Nephron progenitor cell (in vitro differentiated cells): ENCODE results near the gene NAALADL2.
"Not testable (repeated sequence)": the region's sequence is repeated elsewhere in the genome, so short reads cannot be mapped to it uniquely, and the experiment has no call there.

ENCODE experiments used
- DNase-seq: peaks from one replicate; pipeline ENCODE4 v3.0.0; 2021
- H3K27ac Mint-ChIP-seq: 2 replicates; pipeline ENCODE4 v1.8.0; 2021; ENCODE audit warnings: mild to moderate bottlenecking, moderate library complexity, mixed read lengths
- H3K27me3 Mint-ChIP-seq: 2 replicates; pipeline ENCODE4 v1.8.0; 2021; ENCODE audit warnings: mild to moderate bottlenecking, low read depth, mixed read lengths; ENCODE audit not compliant: poor library complexity
- H3K36me3 Mint-ChIP-seq: 2 replicates; pipeline ENCODE4 v1.8.0; 2021; ENCODE audit warnings: low read depth, mixed read lengths
- H3K4me1 Mint-ChIP-seq: 2 replicates; pipeline ENCODE4 v1.8.0; 2021; ENCODE audit warnings: mixed read lengths
- H3K4me3 Mint-ChIP-seq: 2 replicates; pipeline ENCODE4 v1.8.0; 2021; ENCODE audit warnings: mild to moderate bottlenecking, moderate library complexity, mixed read lengths
- H3K9me3 Mint-ChIP-seq: 2 replicates; pipeline ENCODE4 v1.8.0; 2021; ENCODE audit warnings: mild to moderate bottlenecking, moderate library complexity, mixed read lengths
- CTCF ChIP-seq: fragments of 200-600 bp; sonication (generic); IDR thresholded peaks from 2 replicates; pipeline ENCODE4 v1.5.0; 2021; ENCODE audit warnings: antibody characterized with exemption

Gene NAALADL2

DNA sequence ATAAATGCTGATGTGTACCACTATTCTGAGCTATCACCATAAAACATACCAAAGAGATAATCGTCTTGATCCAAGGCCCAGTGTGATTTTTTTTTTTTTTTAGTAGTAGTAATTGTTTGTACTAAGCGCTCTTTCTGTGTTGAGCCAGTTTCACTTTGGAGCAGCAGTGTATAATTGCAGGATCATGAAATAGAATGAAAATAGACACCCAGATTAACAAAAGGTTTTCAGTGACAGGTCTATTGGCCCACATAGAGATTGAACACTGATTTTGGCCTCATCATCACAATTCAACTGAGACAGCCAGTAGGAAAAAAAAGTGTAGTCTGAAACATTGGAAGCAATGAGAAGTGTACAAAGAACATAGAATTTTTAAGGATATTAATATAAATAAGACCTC lies 749.8 kb downstream of the NAALADL2 start:
- no peak overlapping the region for H3K4me3 Mint-ChIP-seq

GRCh38 chr3:175612487-175613196 lies 753.5 kb downstream of the NAALADL2 start:
- Mint-ChIP-seq H3K4me1 (no peaks in the 10 kb centered on the region), H3K27ac (no peak overlapping the region), H3K27me3 (no peaks in the 10 kb centered on the region), H3K36me3 (no peaks in the 10 kb centered on the region), H3K9me3 (no peaks in the 10 kb centered on the region), H3K4me3 (no peak overlapping the region)
- DNase-seq, result no peak
- no peak for TF ChIP-seq CTCF

More for the DNA sequence above, 749.8 kb downstream of the NAALADL2 start:
- Mint-ChIP-seq H3K27ac (no peak overlapping the region), H3K4me1 (no peaks in the 10 kb centered on the region), H3K27me3 (no peaks in the 10 kb centered on the region), H3K9me3 (no peaks in the 10 kb centered on the region), H3K36me3 (no peaks in the 10 kb centered on the region)
- no peak for DNase-seq
- no peak for TF ChIP-seq CTCF

DNA sequence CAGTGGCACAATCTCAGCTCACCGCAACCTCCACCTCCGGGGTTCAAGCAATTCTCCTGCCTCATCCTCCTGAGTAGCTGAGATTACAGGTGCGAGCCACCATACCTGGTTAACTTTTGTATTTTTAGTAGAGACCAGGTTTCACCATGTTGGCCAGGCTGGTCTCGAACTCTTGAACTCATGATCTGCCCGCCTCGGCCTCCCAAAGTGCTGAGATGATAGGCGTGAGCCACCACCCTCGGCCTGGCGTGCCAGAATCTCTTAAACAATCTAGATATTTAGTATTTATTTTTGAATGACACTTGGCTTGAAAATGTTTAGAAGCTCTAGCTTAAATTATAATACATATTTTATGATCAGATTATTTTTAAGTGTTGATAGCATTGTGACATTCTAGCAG lies 755.0 kb downstream of the NAALADL2 start:
- H3K4me1 Mint-ChIP-seq, DNase-seq, H3K4me3 Mint-ChIP-seq, H3K27ac Mint-ChIP-seq, H3K27me3 Mint-ChIP-seq, H3K9me3 Mint-ChIP-seq, H3K36me3 Mint-ChIP-seq: not testable (repeated sequence)

- Mint-ChIP-seq H3K4me1 (no peaks in the 10 kb centered on the region), H3K9me3 (no peaks in the 10 kb centered on the region), H3K27ac (no peak overlapping the region), H3K27me3 (no peaks in the 10 kb centered on the region), H3K36me3 (no peaks in the 10 kb centered on the region), H3K4me3 (no peak overlapping the region)
- no peak for TF ChIP-seq CTCF
- DNase-seq, result no peak
These were observed 758.1 kb downstream of the NAALADL2 start for GRCh38 chr3:175617247-175617646.

GRCh38 chr3:175619369-175619768 lies 760.2 kb downstream of the NAALADL2 start:
- Mint-ChIP-seq H3K9me3 (no peaks in the 10 kb centered on the region), H3K27ac (no peak overlapping the region), H3K36me3 (no peaks in the 10 kb centered on the region), H3K27me3 (no peaks in the 10 kb centered on the region), H3K4me1 (no peaks in the 10 kb centered on the region), H3K4me3 (no peak overlapping the region)
- no peak for TF ChIP-seq CTCF
- DNase-seq, result no peak

GRCh38 chr3:175620093-175620492 lies 761.0 kb downstream of the NAALADL2 start:
- Mint-ChIP-seq H3K4me3 (no peak overlapping the region), H3K4me1 (no peaks in the 10 kb centered on the region), H3K27me3 (no peaks in the 10 kb centered on the region), H3K9me3 (no peaks in the 10 kb centered on the region), H3K27ac (no peak overlapping the region), H3K36me3 (no peaks in the 10 kb centered on the region)
- no peak for TF ChIP-seq CTCF
- no peak for DNase-seq
